ENCODE measurements around the gene UBE2J2. TPM values are rescaled to one million over a fixed set of nuclear protein-coding genes. Genes with fewer than 3 reads are reported as not detected.

Gene UBE2J2
- polyA plus RNA-seq, 2 of the 4 experiments (the other 2 are of a cell fraction): 21.2 to 36.2 TPM

GRCh38 chr1:1236176-1236763 is 37.4 kb downstream of the UBE2J2 start:
- H3K4me3 ChIP-seq: no peak overlapping the region
- TF ChIP-seq EHMT2 (IDR thresholded peaks at IDR 0.05; ENCODE audit: low read depth): no peak
- no peak for TF ChIP-seq CHD2 (IDR thresholded peaks at IDR 0.05; ENCODE audit: low read length, partially characterized antibody)
- TF ChIP-seq EHF (CRISPR knock-in tag; IDR thresholded peaks at IDR 0.05): no peak
- TF ChIP-seq POLR2AphosphoS2 (conservative IDR thresholded peaks at IDR 0.05; ENCODE audit: low read length): no peak
- TF ChIP-seq MYC (IDR thresholded peaks at IDR 0.05; ENCODE audit: borderline replicate concordance, low read length): no peak
- no peak for TF ChIP-seq ATOH8 (CRISPR knock-in tag; IDR thresholded peaks at IDR 0.05; ENCODE audit: low read depth)
- no peak for TF ChIP-seq RARB (CRISPR knock-in tag; IDR thresholded peaks at IDR 0.05)
- no peak for TF ChIP-seq ZSCAN20 (CRISPR knock-in tag; IDR thresholded peaks at IDR 0.05)
- TF ChIP-seq HDAC2 (IDR thresholded peaks at IDR 0.05): no peak
- no peak for TF ChIP-seq CEBPB (IDR thresholded peaks at IDR 0.05)
- TF ChIP-seq, protein P1, sequence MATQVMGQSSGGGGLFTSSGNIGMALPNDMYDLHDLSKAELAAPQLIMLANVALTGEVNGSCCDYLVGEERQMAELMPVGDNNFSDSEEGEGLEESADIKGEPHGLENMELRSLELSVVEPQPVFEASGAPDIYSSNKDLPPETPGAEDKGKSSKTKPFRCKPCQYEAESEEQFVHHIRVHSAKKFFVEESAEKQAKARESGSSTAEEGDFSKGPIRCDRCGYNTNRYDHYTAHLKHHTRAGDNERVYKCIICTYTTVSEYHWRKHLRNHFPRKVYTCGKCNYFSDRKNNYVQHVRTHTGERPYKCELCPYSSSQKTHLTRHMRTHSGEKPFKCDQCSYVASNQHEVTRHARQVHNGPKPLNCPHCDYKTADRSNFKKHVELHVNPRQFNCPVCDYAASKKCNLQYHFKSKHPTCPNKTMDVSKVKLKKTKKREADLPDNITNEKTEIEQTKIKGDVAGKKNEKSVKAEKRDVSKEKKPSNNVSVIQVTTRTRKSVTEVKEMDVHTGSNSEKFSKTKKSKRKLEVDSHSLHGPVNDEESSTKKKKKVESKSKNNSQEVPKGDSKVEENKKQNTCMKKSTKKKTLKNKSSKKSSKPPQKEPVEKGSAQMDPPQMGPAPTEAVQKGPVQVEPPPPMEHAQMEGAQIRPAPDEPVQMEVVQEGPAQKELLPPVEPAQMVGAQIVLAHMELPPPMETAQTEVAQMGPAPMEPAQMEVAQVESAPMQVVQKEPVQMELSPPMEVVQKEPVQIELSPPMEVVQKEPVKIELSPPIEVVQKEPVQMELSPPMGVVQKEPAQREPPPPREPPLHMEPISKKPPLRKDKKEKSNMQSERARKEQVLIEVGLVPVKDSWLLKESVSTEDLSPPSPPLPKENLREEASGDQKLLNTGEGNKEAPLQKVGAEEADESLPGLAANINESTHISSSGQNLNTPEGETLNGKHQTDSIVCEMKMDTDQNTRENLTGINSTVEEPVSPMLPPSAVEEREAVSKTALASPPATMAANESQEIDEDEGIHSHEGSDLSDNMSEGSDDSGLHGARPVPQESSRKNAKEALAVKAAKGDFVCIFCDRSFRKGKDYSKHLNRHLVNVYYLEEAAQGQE (IDR thresholded peaks at IDR 0.05): no peak
- FAIRE-seq (no peak), DNase-seq (ENCODE audit: low read depth in 1 of 2, low spot score in 1 of 2) (no peak), ATAC-seq (no peak)
- ChIA-PET CTCF (interaction anchor here (1.3 to 9.4 kb wide), 2 partner anchors 114 to 252 kb away, joined by 3 to 46 read pairs; no protein-coding TSS in a partner anchor), POLR2A (no interaction called here)
- 90% methylated on average over 6 of the region's 22 CpGs for WGBS (ENCODE audit: missing lambda C conversion rate)
- H3K9me3 ChIP-seq: no peaks in the 10 kb centered on the region
- peaks cover 37% of the 10 kb centered on the region for H3K4me1 ChIP-seq
- H3K4me2 ChIP-seq: no peak overlapping the region
- peak overlapping the region in 1 of 2 experiments; percentile 55; a peak in 2 of 6 replicates for H3K27ac ChIP-seq

DNA sequence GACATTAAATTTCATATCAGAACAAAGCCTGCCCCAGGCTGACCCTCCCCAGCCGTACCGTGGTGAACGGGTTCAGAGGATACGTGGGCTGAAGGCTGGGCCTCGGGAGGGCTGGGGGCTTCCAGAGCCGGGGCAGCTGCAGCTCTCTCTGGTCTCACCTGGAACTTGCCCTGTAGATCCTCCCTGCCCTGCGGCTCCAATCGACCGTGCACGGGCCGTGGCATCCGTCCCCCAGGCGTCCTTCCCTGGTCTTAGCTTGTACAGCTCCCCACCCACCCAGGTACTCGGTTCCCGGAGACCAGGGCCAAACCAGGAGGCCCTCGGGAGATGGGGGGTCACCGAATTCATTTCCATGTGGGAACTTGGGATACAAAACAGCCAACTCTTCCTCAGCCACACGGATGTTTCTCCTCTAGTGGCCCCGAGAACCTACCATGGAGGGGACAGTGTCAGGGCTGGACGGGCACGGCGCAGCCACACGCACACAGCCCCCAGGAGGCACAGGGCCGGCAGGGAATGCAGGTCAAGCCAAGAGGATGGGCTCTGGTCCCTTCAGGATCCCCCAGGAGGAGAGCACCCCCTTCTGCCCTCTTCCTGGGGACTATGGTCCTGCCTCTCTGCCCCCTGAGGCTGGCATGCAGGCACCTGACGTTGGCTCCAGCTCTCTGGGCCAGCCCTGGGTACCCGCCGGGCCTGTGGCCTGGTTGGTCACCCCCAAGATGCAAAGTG is 38.5 kb downstream of the UBE2J2 start:
- WGBS (ENCODE audit: missing lambda C conversion rate): 91% methylated on average over 20 of the region's 27 CpGs
- CTCF ChIA-PET: interaction anchor here (9.4 kb wide), 1 partner anchor 113 kb away, joined by 46 read pairs; no protein-coding TSS in a partner anchor
- no peak overlapping the region for H3K27ac ChIP-seq
- POLR2A ChIA-PET: no interaction called here
- no peak for TF ChIP-seq MYC (IDR thresholded peaks at IDR 0.05; ENCODE audit: borderline replicate concordance, low read length)
- peak; percentile 35; the same call in 1 of the 2 replicates for TF ChIP-seq POLR2A (IDR thresholded peaks at IDR 0.05; ENCODE audit: low read length)
- ATAC-seq (no peak), FAIRE-seq (no peak), DNase-seq (ENCODE audit: low read depth in 1 of 2, low spot score in 1 of 2) (no peak)
- H3K4me2 ChIP-seq: no peak overlapping the region
- no peaks in the 10 kb centered on the region for H3K9me3 ChIP-seq
- no peak overlapping the region for H3K4me3 ChIP-seq
- H3K4me1 ChIP-seq: peaks cover 42% of the 10 kb centered on the region

DNA sequence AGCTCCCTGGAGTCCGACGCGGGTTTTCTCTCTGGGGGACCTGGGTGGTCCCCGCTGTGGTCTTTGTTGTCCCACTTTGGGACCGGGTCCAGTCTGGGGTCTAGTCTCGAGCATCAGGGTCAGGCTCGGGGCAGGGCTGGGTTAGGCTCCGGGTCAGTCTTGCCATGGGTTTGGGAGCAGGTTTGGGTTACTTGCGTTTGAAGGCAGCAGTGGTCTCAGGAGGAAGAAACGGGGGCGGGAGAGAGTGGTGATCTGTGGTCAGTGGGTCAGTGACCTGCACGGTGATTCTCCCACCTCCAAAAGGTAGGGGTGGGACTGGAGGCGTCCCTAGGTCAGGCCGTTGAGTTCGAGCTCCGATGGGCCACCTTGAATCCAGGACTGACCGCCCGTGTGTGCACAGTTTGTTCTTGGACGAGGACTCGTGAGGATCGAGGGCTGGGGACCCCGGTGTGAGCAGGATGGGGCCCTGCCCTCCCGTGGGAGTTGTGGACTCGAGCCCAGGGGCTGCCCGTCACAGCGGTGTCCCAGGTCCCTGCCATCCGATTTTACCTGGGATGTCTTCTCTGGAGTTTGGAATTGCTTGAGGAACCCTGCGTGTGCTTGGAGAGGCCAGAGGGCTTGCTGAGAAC is 39.4 kb downstream of the UBE2J2 start:
- ChIA-PET POLR2A (no interaction called here), CTCF (interaction anchor here (9.4 kb wide), 1 partner anchor 112 kb away, joined by 46 read pairs; no protein-coding TSS in a partner anchor)
- H3K4me1 ChIP-seq: peaks cover 36% of the 10 kb centered on the region
- FAIRE-seq (no peak), ATAC-seq (no peak), DNase-seq (ENCODE audit: low read depth in 1 of 2, low spot score in 1 of 2) (no peak)
- WGBS (ENCODE audit: missing lambda C conversion rate): 87% methylated on average over 20 of the region's 28 CpGs
- no peak overlapping the region for H3K27ac ChIP-seq
- H3K4me3 ChIP-seq: no peak overlapping the region
- H3K4me2 ChIP-seq: no peak overlapping the region
- no peaks in the 10 kb centered on the region for H3K9me3 ChIP-seq
- TF ChIP-seq EHMT2 (IDR thresholded peaks at IDR 0.05; ENCODE audit: low read depth): no peak
- TF ChIP-seq, protein P2, sequence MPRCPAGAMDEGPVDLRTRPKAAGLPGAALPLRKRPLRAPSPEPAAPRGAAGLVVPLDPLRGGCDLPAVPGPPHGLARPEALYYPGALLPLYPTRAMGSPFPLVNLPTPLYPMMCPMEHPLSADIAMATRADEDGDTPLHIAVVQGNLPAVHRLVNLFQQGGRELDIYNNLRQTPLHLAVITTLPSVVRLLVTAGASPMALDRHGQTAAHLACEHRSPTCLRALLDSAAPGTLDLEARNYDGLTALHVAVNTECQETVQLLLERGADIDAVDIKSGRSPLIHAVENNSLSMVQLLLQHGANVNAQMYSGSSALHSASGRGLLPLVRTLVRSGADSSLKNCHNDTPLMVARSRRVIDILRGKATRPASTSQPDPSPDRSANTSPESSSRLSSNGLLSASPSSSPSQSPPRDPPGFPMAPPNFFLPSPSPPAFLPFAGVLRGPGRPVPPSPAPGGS (IDR thresholded peaks at IDR 0.05): no peak
- TF ChIP-seq GATA3 (IDR thresholded peaks at IDR 0.05; ENCODE audit: borderline replicate concordance): no peak
- TF ChIP-seq CEBPB (IDR thresholded peaks at IDR 0.05): no peak
- no peak for TF ChIP-seq KDM1A (IDR thresholded peaks at IDR 0.05; ENCODE audit: low read depth)
- no peak for TF ChIP-seq MAX (IDR thresholded peaks at IDR 0.05)
- TF ChIP-seq RCOR1 (IDR thresholded peaks at IDR 0.05; ENCODE audit: low read depth, low read length): no peak
- no peak for TF ChIP-seq POLR2A (IDR thresholded peaks at IDR 0.05; ENCODE audit: low read length)
- TF ChIP-seq HMGXB4 (CRISPR knock-in tag; IDR thresholded peaks at IDR 0.05; ENCODE audit: borderline replicate concordance): no peak
- TF ChIP-seq, protein P3, sequence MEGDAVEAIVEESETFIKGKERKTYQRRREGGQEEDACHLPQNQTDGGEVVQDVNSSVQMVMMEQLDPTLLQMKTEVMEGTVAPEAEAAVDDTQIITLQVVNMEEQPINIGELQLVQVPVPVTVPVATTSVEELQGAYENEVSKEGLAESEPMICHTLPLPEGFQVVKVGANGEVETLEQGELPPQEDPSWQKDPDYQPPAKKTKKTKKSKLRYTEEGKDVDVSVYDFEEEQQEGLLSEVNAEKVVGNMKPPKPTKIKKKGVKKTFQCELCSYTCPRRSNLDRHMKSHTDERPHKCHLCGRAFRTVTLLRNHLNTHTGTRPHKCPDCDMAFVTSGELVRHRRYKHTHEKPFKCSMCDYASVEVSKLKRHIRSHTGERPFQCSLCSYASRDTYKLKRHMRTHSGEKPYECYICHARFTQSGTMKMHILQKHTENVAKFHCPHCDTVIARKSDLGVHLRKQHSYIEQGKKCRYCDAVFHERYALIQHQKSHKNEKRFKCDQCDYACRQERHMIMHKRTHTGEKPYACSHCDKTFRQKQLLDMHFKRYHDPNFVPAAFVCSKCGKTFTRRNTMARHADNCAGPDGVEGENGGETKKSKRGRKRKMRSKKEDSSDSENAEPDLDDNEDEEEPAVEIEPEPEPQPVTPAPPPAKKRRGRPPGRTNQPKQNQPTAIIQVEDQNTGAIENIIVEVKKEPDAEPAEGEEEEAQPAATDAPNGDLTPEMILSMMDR (IDR thresholded peaks at IDR 0.05): no peak
- TF ChIP-seq NPAS2 (CRISPR knock-in tag; IDR thresholded peaks at IDR 0.05; ENCODE audit: borderline replicate concordance): no peak
- TF ChIP-seq CBX2 (IDR thresholded peaks at IDR 0.05; ENCODE audit: borderline replicate concordance, low read depth): no peak
